ENCODE measurements around the gene CACNG4.

CACNG4 gene

DNA sequence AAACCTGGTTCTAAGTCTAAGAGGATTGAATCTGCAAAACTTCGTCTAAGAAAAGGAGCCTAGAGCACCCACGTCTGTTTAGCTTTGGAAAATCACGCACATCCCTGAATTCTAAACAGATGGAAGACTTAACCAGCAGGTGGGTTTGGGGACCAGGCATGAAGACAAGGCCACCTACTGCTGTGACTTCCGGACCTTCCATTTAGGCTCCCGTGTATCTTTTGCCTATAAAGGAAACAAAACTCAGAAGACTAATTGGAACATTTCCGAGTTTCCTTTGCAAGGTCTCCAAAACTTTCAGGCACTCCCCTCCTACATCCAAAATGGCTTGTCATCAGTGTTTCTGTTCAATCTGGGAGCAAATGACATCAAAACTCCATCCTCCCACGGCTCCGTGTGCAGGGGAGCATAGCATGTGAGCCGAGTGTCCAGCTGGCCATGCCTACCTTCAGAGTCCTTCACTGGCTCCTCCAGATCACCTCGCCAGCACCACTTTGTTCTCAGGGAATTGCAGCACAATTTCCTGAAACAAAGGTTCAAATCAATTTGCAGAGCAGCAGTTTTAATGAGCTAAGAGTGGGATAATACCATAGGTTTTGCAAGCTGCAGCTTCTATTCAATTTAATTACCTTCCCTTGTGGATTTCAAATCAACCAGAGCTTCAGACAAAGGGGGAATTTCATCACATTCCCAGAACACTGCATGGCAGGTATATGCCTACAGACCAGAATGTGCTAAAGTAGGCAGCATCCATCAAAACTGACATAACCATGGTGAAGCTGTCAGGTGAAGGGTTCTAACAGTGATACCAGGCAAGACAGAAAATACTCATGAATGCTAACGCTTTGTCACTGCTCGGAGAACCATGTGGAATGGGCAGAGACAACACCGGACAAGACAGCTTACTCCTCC, 103.3 kb downstream of the CACNG4 start:
- DNase-seq = no peak

DNA sequence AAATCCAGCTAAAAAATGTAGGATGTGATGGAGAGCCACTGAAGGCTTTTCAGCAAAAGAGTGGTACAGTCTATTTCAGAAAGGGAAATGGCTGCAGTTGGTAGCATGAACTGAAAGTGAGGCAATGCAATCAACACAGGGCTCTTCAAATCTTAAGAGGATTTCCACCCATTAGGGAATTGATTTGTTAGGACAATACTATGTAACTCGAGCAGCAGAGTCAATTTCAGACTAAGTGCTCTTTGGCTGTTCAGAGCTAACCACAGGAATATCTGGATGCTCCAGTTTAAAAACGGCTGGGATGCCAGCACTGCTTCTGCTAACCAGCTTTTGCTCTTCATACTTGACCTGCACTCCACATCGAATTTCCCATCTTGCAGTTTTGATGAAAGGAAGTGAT, 104.5 kb downstream of the CACNG4 start:
- peak; percentile 49 for DNase-seq

DNA sequence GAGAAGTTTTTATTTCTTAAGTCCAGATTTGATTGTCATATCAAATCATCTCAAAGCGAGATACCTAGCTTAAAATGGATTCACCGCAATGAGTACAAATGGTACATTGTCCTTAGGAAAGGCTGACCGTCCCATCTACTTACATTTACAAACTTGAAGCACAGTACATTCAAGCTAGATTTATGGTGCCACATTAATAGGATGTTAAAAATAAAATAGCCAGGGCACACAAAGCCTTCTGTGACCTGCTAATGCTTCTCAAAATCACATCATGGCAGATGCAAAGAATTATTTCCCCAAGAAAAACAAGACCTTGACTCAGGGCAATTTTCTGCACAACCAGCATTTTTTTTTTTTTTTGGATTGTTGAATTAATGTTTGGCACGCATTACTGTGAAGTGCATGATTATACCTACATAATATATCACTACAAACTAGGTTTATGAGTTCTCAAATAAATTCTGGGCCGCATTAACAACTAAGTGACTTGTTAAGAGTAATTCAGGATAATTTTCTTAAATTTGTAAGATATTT, 105.2 kb downstream of the CACNG4 start:
- peak; percentile 64 for DNase-seq

DNA sequence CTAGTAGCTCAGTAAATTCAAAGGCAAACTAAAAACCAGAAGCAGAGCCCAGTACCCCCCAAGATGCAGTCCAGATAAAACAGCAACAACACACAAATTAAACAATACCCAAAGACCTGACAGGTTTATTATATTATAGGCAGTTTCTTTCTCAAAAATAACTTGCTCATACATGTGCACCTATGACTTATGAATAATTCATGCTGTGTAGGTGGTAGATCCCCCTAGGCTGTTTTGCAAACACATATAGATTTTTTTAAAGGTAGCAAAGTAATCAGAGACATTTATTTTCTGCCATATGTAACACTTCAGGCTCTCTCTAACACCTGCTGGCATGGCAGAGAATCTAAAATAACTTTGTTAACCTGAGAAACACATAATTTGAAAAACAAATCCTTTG, 107.1 kb downstream of the CACNG4 start:
- DNase-seq = no peak

DNA sequence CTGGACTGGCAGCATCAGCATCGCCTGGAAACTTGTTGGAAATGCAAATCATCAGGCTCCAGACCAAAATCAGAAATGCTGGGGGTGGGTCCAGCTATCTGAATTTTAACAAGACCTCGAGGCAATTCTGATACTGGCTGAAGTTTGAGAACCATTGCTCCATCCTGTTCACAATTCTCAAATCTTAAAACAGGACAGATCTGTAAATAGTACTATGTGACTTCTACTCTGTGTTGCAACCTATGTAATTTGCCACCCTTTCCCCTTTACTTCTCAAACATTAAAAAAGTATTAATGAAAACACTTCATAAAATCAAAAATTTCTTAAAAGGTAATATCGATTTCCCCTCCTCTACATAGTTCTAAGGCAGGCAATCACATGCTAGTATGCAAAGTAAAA, 108.4 kb downstream of the CACNG4 start:
- no peak for DNase-seq

DNA sequence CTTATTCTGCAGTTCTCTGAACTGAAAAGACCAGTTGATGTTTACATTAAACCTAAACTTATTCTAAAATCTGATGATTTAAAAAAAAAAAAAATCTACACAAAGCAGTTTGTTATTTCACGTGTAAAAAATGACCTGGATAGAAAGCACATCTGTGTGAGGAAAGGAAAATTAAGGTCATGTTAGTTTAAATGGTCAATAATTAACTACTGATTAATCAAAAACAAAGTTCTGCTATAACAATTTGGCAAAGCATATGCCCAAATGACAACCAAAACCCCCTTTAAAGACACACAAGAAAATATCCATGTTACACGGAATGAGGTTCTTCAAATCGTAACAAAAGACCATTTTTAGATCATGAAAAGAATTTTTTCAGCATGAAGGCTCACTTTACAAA, 110.3 kb downstream of the CACNG4 start:
- no peak for DNase-seq

DNA sequence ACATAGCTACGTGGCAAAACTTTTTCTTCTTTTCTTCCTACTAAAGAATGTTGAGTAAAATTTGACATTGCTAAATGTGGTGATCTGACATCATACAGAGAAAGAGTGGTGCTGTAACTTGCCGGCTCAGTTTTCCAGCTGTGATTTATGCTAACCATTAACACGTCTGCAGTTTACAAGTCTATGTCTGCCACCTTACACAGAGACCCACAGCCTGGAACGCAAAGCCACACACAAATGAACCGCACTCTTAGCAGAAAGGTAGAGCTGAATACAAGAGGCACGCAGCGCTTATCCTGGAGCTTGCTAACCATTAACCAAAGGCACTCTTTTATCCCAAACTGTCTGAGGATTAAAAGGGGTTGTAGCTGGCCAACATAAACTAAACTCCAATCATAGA, 111.8 kb downstream of the CACNG4 start:
- DNase-seq = no peak

DNA sequence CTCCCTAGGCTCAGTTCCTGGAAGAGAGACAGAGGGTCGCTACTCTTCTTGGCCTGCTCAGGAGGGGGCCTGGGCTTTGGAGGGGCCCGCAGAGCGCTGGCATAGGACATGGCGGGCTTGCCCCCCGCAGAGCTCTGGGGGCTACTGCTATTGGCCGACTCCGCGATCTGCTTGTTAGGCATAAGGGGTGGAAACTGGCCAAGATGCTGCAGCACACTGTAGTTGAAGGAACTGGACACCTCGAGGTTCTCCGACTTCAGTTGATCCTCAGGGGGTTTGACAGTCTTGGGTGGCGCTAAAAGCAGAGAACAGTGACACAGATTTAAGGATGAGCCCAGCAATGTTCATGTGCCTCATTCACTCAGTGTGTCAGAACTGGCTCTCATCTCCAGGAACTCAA, 113.8 kb downstream of the CACNG4 start:
- DNase-seq = no peak

DNA sequence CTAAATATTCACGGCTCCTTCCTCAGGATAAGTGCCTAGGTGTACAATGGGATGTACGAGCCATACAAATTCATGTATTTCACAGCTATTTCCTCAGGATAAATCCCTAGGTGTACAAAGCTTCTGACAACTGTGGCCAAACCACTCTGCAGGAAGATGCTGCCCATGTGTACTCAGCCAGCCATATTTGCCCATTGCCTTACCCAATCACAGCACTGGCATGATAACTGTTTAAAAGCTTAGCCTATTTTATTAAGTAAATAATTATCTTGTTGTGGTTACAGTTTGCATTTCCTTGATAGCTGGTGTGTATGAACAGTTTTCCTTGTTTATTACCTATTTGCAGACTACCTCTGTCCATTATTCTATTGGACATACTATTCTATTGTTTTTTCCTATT, 115.0 kb downstream of the CACNG4 start:
- DNase-seq = no peak

DNA sequence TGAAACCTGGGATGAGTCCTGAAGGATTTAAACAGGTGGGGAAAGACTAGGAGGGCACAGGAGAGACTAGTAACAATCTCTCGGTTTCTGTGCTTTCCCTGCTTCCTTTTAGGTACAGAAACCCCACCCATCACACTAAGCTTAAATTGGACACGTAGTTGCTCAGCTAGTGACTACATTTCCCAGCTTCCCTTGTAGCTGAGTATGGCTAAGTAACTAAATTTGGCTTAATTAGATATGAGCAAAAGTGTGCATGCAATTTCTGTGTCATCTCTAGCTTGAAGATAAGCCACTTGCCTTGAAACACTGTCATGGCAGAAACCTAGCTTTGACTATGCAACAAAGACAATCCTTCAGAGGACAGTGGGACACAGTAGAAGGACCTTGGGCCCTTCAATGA, 116.3 kb downstream of the CACNG4 start:
- DNase-seq = no peak

DNA sequence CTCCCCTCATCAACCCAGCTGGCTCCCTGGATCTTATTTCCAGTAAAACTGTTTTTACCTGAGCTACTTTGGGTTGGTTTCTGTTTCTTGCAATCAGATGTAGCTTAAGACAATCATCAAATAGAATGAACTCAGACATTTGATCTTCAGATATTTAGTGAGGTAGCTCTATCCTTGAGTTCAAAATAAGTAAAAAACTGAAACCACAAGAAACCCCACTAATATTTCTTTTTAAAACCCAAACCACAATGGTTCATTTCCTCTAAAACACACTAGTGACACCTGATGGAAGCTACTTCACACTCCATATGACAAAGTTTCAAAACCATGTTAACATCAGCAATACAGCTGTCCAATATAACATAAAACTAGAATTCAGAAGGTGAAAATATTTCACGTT, 117.6 kb downstream of the CACNG4 start:
- no peak for DNase-seq

Data from NCI-H2227 treated with DMSO at 0.1 percent for 48 hours (cell line).